Amniotic epithelial cell (primary cell): ENCODE results near the gene MAP3K4.

ENCODE experiments used
- DNase-seq: peaks from one replicate; pipeline ENCODE4 v3.0.0-alpha.2; 2010; ENCODE audit warnings: low read depth

Gene MAP3K4

GRCh38 chr6:160991406-160992060 is at the start of gene MAP3K4:
Gene MAP3K4 (plus strand): TSS chr6:160991769. CDS start chr6:160991932, 163 bp downstream.
- DNase-seq: peak; percentile 66

- no peak for DNase-seq
Observed at GRCh38 chr6:160943997-160944396, 47.6 kb upstream of the MAP3K4 start.

GRCh38 chr6:160945516-160946177 is 45.9 kb upstream of the MAP3K4 start:
- no peak for DNase-seq

- DNase-seq: no peak
Observed at GRCh38 chr6:160949531-160949930, 42.0 kb upstream of the MAP3K4 start.

GRCh38 chr6:160950507-160950906 is 41.1 kb upstream of the MAP3K4 start:
- DNase-seq: peak; percentile 88

- no peak for DNase-seq
Observed at GRCh38 chr6:160951187-160952030, 40.2 kb upstream of the MAP3K4 start.

- DNase-seq: peak; percentile 59
Observed at GRCh38 chr6:160952633-160953281, 38.8 kb upstream of the MAP3K4 start.

GRCh38 chr6:160955508-160956295 is 35.9 kb upstream of the MAP3K4 start:
- no peak for DNase-seq

- no peak for DNase-seq
Observed at GRCh38 chr6:160956300-160957035, 35.1 kb upstream of the MAP3K4 start.

- DNase-seq: no peak
Observed at GRCh38 chr6:160959726-160960435, 31.7 kb upstream of the MAP3K4 start.

GRCh38 chr6:160960839-160961238 is 30.7 kb upstream of the MAP3K4 start:
- no peak for DNase-seq

GRCh38 chr6:160962835-160963623 is 28.5 kb upstream of the MAP3K4 start:
- DNase-seq: no peak

GRCh38 chr6:160963651-160964050 is 27.9 kb upstream of the MAP3K4 start:
- no peak for DNase-seq

- no peak for DNase-seq
Observed at GRCh38 chr6:160965893-160966292, 25.7 kb upstream of the MAP3K4 start.

- no peak for DNase-seq
Observed at GRCh38 chr6:160966493-160967229, 24.9 kb upstream of the MAP3K4 start.

- no peak for DNase-seq
Observed at GRCh38 chr6:160967351-160967750, 24.2 kb upstream of the MAP3K4 start.

GRCh38 chr6:160967833-160968232 is 23.7 kb upstream of the MAP3K4 start:
- no peak for DNase-seq

GRCh38 chr6:160971171-160971570 is 20.4 kb upstream of the MAP3K4 start:
- DNase-seq: no peak

GRCh38 chr6:160972111-160972510 is 19.5 kb upstream of the MAP3K4 start:
- peak; percentile 80 for DNase-seq
